ENCODE data around the gene TASOR2. TPM values are rescaled to one million over a fixed set of nuclear protein-coding genes. Genes with fewer than 3 reads are reported as not detected.

TASOR2 gene
- total RNA-seq, 2 experiments from 2014 or later, result 61.4 to 69.9 TPM

DNA sequence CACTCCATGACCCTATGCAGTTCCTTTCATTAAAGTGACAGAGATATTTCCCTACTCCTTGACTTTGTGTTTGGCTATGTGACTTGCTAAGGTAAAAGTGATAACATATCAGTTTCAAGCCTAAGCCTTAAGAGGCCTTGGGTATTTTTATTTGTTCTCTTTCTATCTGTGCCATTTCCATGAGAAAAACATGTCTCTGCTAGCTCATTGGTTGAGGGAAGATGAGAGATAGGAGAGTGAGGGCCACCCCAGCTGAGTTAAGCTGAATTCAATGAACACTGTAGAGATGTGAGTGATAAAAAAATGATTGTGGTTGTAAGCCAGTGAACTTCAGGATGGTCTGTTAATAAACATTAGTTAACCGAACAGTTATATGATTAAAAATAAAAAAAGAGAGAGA, 13.4 kb downstream of the TASOR2 start:
- DNase-seq (no peak), ATAC-seq (no peak)
- Mint-ChIP-seq H3K27ac (no peak overlapping the region), H3K4me1 (ENCODE audit: low read depth) (peaks cover 45% of the 10 kb centered on the region), H3K36me3 (ENCODE audit: low read depth) (peaks cover 4% of the 10 kb centered on the region), H3K27me3 (no peaks in the 10 kb centered on the region), H3K4me3 (no peak overlapping the region), H3K9me3 (no peaks in the 10 kb centered on the region)
- TF ChIP-seq, protein P1, sequence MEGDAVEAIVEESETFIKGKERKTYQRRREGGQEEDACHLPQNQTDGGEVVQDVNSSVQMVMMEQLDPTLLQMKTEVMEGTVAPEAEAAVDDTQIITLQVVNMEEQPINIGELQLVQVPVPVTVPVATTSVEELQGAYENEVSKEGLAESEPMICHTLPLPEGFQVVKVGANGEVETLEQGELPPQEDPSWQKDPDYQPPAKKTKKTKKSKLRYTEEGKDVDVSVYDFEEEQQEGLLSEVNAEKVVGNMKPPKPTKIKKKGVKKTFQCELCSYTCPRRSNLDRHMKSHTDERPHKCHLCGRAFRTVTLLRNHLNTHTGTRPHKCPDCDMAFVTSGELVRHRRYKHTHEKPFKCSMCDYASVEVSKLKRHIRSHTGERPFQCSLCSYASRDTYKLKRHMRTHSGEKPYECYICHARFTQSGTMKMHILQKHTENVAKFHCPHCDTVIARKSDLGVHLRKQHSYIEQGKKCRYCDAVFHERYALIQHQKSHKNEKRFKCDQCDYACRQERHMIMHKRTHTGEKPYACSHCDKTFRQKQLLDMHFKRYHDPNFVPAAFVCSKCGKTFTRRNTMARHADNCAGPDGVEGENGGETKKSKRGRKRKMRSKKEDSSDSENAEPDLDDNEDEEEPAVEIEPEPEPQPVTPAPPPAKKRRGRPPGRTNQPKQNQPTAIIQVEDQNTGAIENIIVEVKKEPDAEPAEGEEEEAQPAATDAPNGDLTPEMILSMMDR (IDR thresholded peaks at IDR 0.05), result no peak
- intact Hi-C loops (cut with micrococcal nuclease), result no loop called here
- ChIA-PET POLR2A (no interaction called here), CTCF (interaction anchor here (1.5 kb wide), 1 partner anchor 10 kb away, joined by 6 read pairs; no protein-coding TSS in a partner anchor)

DNA sequence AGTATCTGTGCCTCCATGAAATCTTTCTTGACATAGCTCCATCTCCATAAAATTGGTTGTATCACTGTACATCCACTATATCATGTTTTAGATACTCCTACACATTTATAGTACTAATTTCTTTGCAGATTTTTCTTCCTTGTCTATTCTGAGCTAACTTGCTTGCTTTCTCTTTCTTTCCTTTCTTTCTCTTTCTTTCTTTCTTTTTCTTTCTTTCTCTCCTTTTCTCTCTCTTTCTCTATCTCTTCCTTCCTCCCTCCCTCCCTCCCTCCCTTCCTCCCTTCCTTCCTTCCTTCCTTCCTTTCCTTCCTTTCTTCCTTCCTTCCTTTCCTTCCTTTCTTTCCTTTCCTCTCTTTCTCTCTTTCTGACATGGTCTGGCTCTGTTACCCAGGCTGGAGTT, 23.7 kb downstream of the TASOR2 start:
- Mint-ChIP-seq H3K9me3 (no peaks in the 10 kb centered on the region), H3K4me3 (no peak overlapping the region), H3K27ac (no peak overlapping the region), H3K27me3 (no peaks in the 10 kb centered on the region), H3K36me3 (ENCODE audit: low read depth) (peaks cover 12% of the 10 kb centered on the region), H3K4me1 (ENCODE audit: low read depth) (peaks cover 73% of the 10 kb centered on the region)
- no peak for DNase-seq
- no peak for ATAC-seq
- TF ChIP-seq, protein P1 (IDR thresholded peaks at IDR 0.05), result no peak
- ChIA-PET POLR2A (interaction anchor here (0.6 to 1.4 kb wide), 3 partner anchors 14 to 349 kb away, joined by 3 to 4 read pairs (median 3); no protein-coding TSS in a partner anchor), CTCF (interaction anchor here (0.7 to 1.8 kb wide), 3 partner anchors 9 to 15 kb away, joined by 3 to 4 read pairs (median 4); no protein-coding TSS in a partner anchor)
- intact Hi-C loops (cut with micrococcal nuclease), result no loop called here

DNA sequence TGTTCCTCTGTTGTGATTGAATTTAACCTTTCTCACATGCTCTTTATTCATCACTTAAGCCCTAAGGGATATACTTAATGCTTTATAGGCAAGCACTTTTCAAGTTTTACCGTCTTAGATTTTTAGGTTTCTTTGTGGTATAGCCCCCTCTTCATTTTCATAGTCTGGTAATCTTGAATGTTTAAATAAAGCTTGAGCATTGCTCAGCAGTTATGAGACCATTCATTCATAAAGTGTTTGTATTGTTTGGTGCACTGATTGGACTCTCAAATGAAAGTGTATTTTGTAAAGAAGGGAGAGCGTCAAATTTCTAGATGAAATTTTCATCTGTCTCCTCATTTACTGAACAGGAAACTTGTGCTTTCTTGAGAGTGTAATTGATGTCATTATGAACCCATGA, 25.2 kb downstream of the TASOR2 start:
- no peak for ATAC-seq
- CTCF ChIA-PET, result interaction anchor here (1.2 kb wide), 2 partner anchors 17 to 22 kb away, joined by 3 to 4 read pairs; no protein-coding TSS in a partner anchor
- peaks cover 74% of the 10 kb centered on the region for H3K4me1 Mint-ChIP-seq (ENCODE audit: low read depth)
- peak overlapping the region; percentile 17 for H3K27ac Mint-ChIP-seq
- no peaks in the 10 kb centered on the region for H3K27me3 Mint-ChIP-seq
- TF ChIP-seq, protein P1 (IDR thresholded peaks at IDR 0.05), result no peak
- no peak overlapping the region for H3K4me3 Mint-ChIP-seq
- DNase-seq, result no peak
- POLR2A ChIA-PET, result interaction anchor here (1.0 to 1.9 kb wide), 4 partner anchors 17 to 343 kb away, joined by 3 to 8 read pairs (median 4); partner anchors contain the start of gene TASOR2
- intact Hi-C loops (cut with micrococcal nuclease), result no loop called here
- no peaks in the 10 kb centered on the region for H3K9me3 Mint-ChIP-seq
- peaks cover 18% of the 10 kb centered on the region for H3K36me3 Mint-ChIP-seq (ENCODE audit: low read depth)

GRCh38 chr10:5710859-5711258, 26.2 kb downstream of the TASOR2 start:
- peaks cover 70% of the 10 kb centered on the region for H3K4me1 Mint-ChIP-seq (ENCODE audit: low read depth)
- no peak for DNase-seq
- H3K27ac Mint-ChIP-seq, result no peak overlapping the region
- H3K4me3 Mint-ChIP-seq, result no peak overlapping the region
- ChIA-PET CTCF (interaction anchor here (1.2 kb wide), 2 partner anchors 18 to 23 kb away, joined by 3 to 4 read pairs; no protein-coding TSS in a partner anchor), POLR2A (interaction anchor here (1.0 to 1.9 kb wide), 3 partner anchors 18 to 342 kb away, joined by 3 to 8 read pairs (median 3); partner anchors contain the start of gene TASOR2)
- H3K36me3 Mint-ChIP-seq (ENCODE audit: low read depth), result peaks cover 18% of the 10 kb centered on the region
- no peaks in the 10 kb centered on the region for H3K9me3 Mint-ChIP-seq
- no peaks in the 10 kb centered on the region for H3K27me3 Mint-ChIP-seq
- ATAC-seq, result peak; percentile 45
- intact Hi-C loops (cut with micrococcal nuclease), result no loop called here
- TF ChIP-seq, protein P1 (IDR thresholded peaks at IDR 0.05), result no peak

- peaks cover 14% of the 10 kb centered on the region for H3K36me3 Mint-ChIP-seq (ENCODE audit: low read depth)
- peak overlapping the region; percentile 37 for H3K4me3 Mint-ChIP-seq
- H3K27ac Mint-ChIP-seq, result peak overlapping the region; percentile 66
- TF ChIP-seq, protein P1 (IDR thresholded peaks at IDR 0.05), result no peak
- no peak for DNase-seq
- CTCF ChIA-PET, result no interaction called here
- H3K27me3 Mint-ChIP-seq, result no peaks in the 10 kb centered on the region
- intact Hi-C loops (cut with micrococcal nuclease), result no loop called here
- no peaks in the 10 kb centered on the region for H3K9me3 Mint-ChIP-seq
- ATAC-seq, result no peak
- H3K4me1 Mint-ChIP-seq (ENCODE audit: low read depth), result peaks cover 67% of the 10 kb centered on the region
- POLR2A ChIA-PET, result interaction anchor here (1.2 kb wide), 1 partner anchor 19 kb away, joined by 3 read pairs; no protein-coding TSS in a partner anchor
Observed at GRCh38 chr10:5711642-5712041, 27.0 kb downstream of the TASOR2 start.
